Endodermal cell (in vitro differentiated cells): ENCODE data around the gene PARM1. TPM values are rescaled to one million over a fixed set of nuclear protein-coding genes. Genes with fewer than 3 reads are reported as not detected.

Source experiments
- DNase-seq: peaks from one replicate; pipeline ENCODE4 v3.0.0-alpha.2; 2017
- H3K27ac ChIP-seq: 2 replicates; pipeline ENCODE4 v1.5.1; 2013; ENCODE audit warnings: mild to moderate bottlenecking, low read depth, low read length, moderate library complexity
- H3K27me3 ChIP-seq: 2 replicates; pipeline ENCODE4 v1.6.1; 2013; ENCODE audit warnings: mild to moderate bottlenecking, low read length, moderate library complexity; ENCODE audit not compliant: insufficient read depth, control insufficient read depth, poor library complexity, severe bottlenecking
- H3K36me3 ChIP-seq: 2 replicates; pipeline ENCODE4 v1.7.0; 2013; ENCODE audit warnings: mild to moderate bottlenecking, low read length, moderate library complexity; ENCODE audit not compliant: control insufficient read depth, insufficient read depth
- H3K4me1 ChIP-seq: one replicate; pipeline ENCODE4 v1.7.0; 2013; ENCODE audit warnings: low read length; ENCODE audit not compliant: control insufficient read depth, insufficient read depth
- H3K4me3 ChIP-seq: 2 replicates; pipeline ENCODE4 v1.5.1; 2013; ENCODE audit warnings: mild to moderate bottlenecking, low read length, moderate library complexity
- H3K9ac ChIP-seq: 2 replicates; pipeline ENCODE4 v1.6.1; 2013; ENCODE audit warnings: mild to moderate bottlenecking, low read length, moderate library complexity; ENCODE audit not compliant: poor library complexity, severe bottlenecking; ENCODE audit errors: extremely low read depth
- H3K9me3 ChIP-seq: 2 replicates; pipeline ENCODE4 v1.6.1; 2013; ENCODE audit warnings: mild to moderate bottlenecking, low read length, moderate library complexity; ENCODE audit not compliant: control insufficient read depth
- H3K27ac Mint-ChIP-seq: 2 replicates; pipeline ENCODE4 v1.8.0; 2020; ENCODE audit warnings: mixed read lengths
- H3K27me3 Mint-ChIP-seq: 2 replicates; pipeline ENCODE4 v1.8.0; 2021; ENCODE audit warnings: mild to moderate bottlenecking, mixed read lengths; ENCODE audit not compliant: insufficient read depth
- H3K36me3 Mint-ChIP-seq: 2 replicates; pipeline ENCODE4 v1.8.0; 2020; ENCODE audit warnings: low read depth, mixed read lengths
- H3K4me1 Mint-ChIP-seq: 2 replicates; pipeline ENCODE4 v1.8.0; 2020; ENCODE audit warnings: mixed read lengths
- H3K4me3 Mint-ChIP-seq: 2 replicates; pipeline ENCODE4 v1.8.0; 2020; ENCODE audit warnings: mild to moderate bottlenecking, moderate library complexity, mixed read lengths
- H3K9me3 Mint-ChIP-seq: 2 replicates; pipeline ENCODE4 v1.8.0; 2020; ENCODE audit warnings: mild to moderate bottlenecking, mixed read lengths
- CTCF ChIP-seq: fragments of 200-600 bp; sonication (generic); conservative IDR thresholded peaks from 2 replicates; pipeline ENCODE4 v1.5.0; 2021; ENCODE audit warnings: antibody characterized with exemption, mild to moderate bottlenecking
- WGBS, 2 experiments: methylation state at CpG; one replicate each; pipeline versions ENCODE4 v1.1.5 to v1.1.7; 2013; ENCODE audit warnings: missing lambda C conversion rate in 2 of 2, mixed read lengths in 1 of 2; ENCODE audit not compliant: insufficient coverage in 1 of 2, insufficient read length in 1 of 2; 5-methylcytosine and 5-hydroxymethylcytosine counted together
- total RNA-seq, 2 donors: library from RNA; stranded (reverse); fragmentation: NEBNext Ultra II Directional in 1 of 2; extraction: Animal tissue kit (Norgen Biotek cat#: 25700) in 1 of 2; gene quantifications; 2 replicates in 1 of 2; 3 replicates in 1 of 2; pipeline ENCODE4 v1.2.1, GENCODE V29; 2021

Gene PARM1
- total RNA-seq, 2 donors from 2014 or later, result 0.13 to 1.1 TPM

DNA sequence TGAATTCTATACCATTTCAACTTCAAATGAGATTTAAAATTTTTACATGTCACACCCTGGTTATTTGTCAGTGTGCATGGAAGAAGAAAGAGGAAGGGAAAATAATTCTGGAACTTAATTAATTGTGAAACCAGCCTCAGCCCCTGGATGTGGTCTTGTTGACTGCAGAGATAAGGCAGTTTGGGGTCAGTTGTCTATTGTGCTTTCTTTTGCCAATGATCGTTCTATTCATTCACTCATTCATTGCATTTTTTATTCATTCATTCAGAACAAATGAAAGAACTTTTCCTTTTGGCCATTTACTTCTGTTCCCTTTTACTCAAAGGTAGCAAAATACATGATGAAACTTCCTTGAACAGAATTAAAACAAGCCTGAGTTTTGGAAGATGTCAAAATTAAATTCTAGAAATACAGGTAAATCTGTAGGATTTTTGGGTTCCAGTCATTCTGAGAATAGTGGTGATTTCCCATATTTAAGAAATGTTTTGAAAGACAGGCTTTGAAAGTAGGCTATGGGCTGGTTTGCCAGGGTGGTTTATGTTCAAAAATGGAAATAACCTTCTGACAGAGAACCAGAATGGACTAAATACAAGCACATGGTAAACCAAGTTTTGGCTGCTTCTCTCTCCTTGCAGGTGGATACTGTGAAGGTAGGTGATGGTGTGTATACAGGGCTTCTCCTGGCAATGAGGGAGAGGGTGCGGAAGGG lies 35.7 kb downstream of the PARM1 start:
- WGBS, 2 experiments, result 96 to 100% methylated on average over 1 of the region's 2 CpGs
- no peak for DNase-seq
- peaks cover 80% of the 10 kb centered on the region for H3K27me3 ChIP-seq
- peaks cover 4% of the 10 kb centered on the region for H3K4me1 ChIP-seq
- no peak overlapping the region for H3K9ac ChIP-seq
- TF ChIP-seq CTCF, result no peak
- Mint-ChIP-seq H3K27me3 (peaks cover 82% of the 10 kb centered on the region), H3K36me3 (no peaks in the 10 kb centered on the region), H3K4me1 (peaks cover 30% of the 10 kb centered on the region), H3K4me3 (no peak overlapping the region), H3K27ac (no peak overlapping the region), H3K9me3 (no peaks in the 10 kb centered on the region)
- peaks cover 2% of the 10 kb centered on the region for H3K9me3 ChIP-seq
- no peak overlapping the region for H3K4me3 ChIP-seq
- H3K27ac ChIP-seq, result no peak overlapping the region
- H3K36me3 ChIP-seq, result no peaks in the 10 kb centered on the region

- H3K36me3 Mint-ChIP-seq, result no peaks in the 10 kb centered on the region
- peak overlapping the region; percentile 79 for H3K27ac Mint-ChIP-seq
- peak; percentile 74 for TF ChIP-seq CTCF
- Histone ChIP-seq H3K9ac (no peak overlapping the region), H3K36me3 (no peaks in the 10 kb centered on the region), H3K27me3 (peaks cover 70% of the 10 kb centered on the region), H3K4me1 (peaks cover 4% of the 10 kb centered on the region), H3K27ac (no peak overlapping the region), H3K9me3 (peaks cover 13% of the 10 kb centered on the region), H3K4me3 (no peak overlapping the region)
- WGBS, 2 experiments, result 69 to 92% methylated on average over 2 to 9 of the region's 9 CpGs
- H3K9me3 Mint-ChIP-seq, result no peaks in the 10 kb centered on the region
- H3K27me3 Mint-ChIP-seq, result peaks cover 85% of the 10 kb centered on the region
- H3K4me3 Mint-ChIP-seq, result no peak overlapping the region
- peak; percentile 86 for DNase-seq
- H3K4me1 Mint-ChIP-seq, result peaks cover 29% of the 10 kb centered on the region
These were observed 36.9 kb downstream of the PARM1 start for GRCh38 chr4:74969507-74970474.

DNA sequence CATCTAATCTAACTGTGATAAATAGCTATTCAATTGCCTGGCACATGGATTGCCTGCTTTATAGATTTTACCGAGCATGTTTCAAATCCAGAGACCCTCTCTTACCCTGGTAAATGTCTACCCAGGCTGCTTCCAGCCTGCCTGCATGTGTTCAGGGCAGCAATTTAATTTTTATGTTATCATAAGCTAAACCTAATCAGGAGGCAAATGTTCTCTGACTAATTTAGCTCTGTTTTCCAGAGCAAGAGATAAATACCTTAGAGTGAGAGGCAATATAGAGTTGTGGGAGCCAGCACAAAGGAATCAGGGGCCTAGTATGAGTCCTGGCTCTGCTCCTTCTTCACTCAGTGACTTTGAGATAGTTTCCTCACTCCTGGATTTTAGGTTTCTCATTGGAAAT lies 37.7 kb downstream of the PARM1 start:
- Histone ChIP-seq H3K9me3 (peaks cover 18% of the 10 kb centered on the region), H3K27ac (no peak overlapping the region), H3K4me1 (peaks cover 4% of the 10 kb centered on the region), H3K4me3 (no peak overlapping the region), H3K36me3 (no peaks in the 10 kb centered on the region), H3K9ac (no peak overlapping the region), H3K27me3 (peaks cover 62% of the 10 kb centered on the region)
- Mint-ChIP-seq H3K27me3 (peaks cover 83% of the 10 kb centered on the region), H3K4me3 (no peak overlapping the region), H3K27ac (no peak overlapping the region), H3K9me3 (no peaks in the 10 kb centered on the region), H3K36me3 (no peaks in the 10 kb centered on the region), H3K4me1 (peaks cover 29% of the 10 kb centered on the region)
- TF ChIP-seq CTCF, result no peak
- 100% methylated on average over 1 of the region's 1 CpG for whole genome bisulfite sequencing, 2 experiments
- DNase-seq, result no peak
